Peyer's patch (tissue), 4 donors: ENCODE results near the gene AP2B1.

Source experiments
- CTCF ChIP-seq, 6 experiments: fragments of 450-650 bp in 4 of 6; fragments of 200-600 bp in 2 of 6; sonication (generic) in 1 of 6; IDR thresholded peaks; one replicate each; pipeline ENCODE4 v1.5.1; 2017 to 2019; ENCODE audit warnings: antibody characterized with exemption in 6 of 6, mild to moderate bottlenecking in 3 of 6, moderate library complexity in 1 of 6
- POLR2A ChIP-seq, 2 donors: fragments of 450-650 bp; IDR thresholded peaks; one replicate each; pipeline ENCODE4 v1.5.1; 2017; ENCODE audit warnings: antibody characterized with exemption in 2 of 2, mild to moderate bottlenecking in 2 of 2, moderate library complexity in 2 of 2

- no peak for TF ChIP-seq POLR2A (IDR thresholded peaks at IDR 0.05)
- TF ChIP-seq CTCF (IDR thresholded peaks at IDR 0.05), result no peak
These were observed 8.9 kb downstream of the AP2B1 start for GRCh38 chr17:35596072-35596471.
